ENCODE measurements around the gene SLC51B.

DNA sequence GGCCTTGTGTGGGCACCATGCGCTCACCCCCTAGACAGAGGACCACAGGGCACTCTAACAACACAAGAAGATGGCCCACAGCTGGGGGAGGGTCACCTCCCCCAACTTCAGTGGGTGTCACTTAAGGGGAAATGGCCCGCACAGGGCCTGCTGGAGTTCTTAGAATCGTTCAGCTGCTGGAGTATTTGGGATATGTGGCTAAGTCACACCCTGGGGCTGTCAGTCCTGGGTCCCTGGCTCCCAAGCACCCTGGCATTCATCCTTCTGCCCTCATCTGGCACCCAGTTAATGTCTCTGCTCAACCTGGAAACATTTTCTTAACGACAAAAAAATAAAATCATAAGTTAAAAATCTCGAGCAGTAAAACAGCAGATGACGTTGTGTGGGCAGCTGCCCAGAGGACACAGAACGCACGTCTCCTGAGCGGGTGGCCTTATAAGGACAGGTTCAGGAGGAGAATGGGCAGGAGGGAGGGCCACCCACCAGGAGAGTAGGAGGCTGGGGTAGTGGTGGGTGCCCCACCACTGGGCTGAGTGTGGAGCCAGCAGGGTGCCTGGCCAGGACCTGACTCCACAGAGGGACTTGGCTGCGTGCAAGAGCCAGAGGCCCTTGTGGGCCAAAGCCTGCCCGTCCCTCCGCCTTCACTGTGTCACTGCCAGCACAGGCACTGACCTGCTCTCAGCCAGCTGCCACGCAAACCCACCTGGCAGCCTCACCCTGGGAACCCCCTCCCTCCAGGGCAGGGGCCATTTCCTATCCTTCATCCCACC is 42.9 kb downstream of the SLC51B start:
- TF ChIP-seq, protein P1, sequence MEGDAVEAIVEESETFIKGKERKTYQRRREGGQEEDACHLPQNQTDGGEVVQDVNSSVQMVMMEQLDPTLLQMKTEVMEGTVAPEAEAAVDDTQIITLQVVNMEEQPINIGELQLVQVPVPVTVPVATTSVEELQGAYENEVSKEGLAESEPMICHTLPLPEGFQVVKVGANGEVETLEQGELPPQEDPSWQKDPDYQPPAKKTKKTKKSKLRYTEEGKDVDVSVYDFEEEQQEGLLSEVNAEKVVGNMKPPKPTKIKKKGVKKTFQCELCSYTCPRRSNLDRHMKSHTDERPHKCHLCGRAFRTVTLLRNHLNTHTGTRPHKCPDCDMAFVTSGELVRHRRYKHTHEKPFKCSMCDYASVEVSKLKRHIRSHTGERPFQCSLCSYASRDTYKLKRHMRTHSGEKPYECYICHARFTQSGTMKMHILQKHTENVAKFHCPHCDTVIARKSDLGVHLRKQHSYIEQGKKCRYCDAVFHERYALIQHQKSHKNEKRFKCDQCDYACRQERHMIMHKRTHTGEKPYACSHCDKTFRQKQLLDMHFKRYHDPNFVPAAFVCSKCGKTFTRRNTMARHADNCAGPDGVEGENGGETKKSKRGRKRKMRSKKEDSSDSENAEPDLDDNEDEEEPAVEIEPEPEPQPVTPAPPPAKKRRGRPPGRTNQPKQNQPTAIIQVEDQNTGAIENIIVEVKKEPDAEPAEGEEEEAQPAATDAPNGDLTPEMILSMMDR (conservative IDR thresholded peaks at IDR 0.05 in 1 of 2, IDR thresholded peaks at IDR 0.05 in 1 of 2; ENCODE audit: extremely low read depth in 1 of 2, insufficient read depth in 1 of 2, low read depth in 1 of 2, low read length in 2 of 2), result no peak
- no peak for TF ChIP-seq EZH2 (IDR thresholded peaks at IDR 0.05; ENCODE audit: borderline replicate concordance, low read length)

All from mammary epithelial cell (primary cell).